Activated T-cell treated with anti-CD3 and anti-CD28 coated beads, Interleukin-2, amount 50 U/mL, for 48 hours (primary cell): ENCODE results near the gene C2orf76.

Experiments used
- DNase-seq, 2 experiments: peaks; one replicate each; pipeline ENCODE4 v3.0.0-alpha.2; 2020

C2orf76 gene

DNA sequence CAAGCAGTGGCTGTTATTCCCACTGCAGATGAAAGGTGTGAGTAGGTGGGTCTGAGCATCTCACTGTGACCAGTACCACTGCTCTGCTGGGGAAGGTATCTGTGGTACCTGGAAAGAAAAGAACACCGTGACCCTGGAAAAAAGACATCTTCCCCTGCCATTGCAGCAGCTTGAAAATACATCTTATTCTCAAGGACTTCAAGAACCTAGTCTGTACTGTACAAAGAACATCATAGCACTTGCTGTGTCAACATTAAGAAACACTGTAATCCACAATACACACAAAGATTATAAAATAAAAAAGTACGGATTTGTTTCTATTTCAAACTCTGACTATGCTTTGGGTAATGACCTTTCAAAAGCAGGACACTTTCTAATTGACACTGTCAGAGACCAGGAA lies 28.9 kb downstream of the C2orf76 start:
- no peak for DNase-seq

DNA sequence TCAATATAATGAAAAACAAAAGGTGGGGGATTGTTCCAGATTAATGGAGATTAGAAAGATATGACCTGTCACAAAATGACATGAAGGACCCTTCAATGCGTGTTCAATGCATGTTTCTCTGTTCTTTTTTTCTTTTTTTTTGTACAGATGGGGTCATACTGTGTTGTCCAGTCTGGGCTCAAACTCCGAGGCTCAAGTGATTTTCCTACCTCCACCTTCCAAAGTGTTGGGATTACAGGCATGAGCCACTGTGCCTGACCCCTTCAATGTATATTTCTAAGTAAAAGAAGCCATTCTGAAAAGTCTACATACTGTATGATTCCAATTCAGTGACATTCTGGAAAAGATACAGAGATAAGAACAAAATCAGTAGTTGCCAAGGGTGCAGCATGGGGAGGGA lies 32.8 kb downstream of the C2orf76 start:
- DNase-seq, result no peak

DNA sequence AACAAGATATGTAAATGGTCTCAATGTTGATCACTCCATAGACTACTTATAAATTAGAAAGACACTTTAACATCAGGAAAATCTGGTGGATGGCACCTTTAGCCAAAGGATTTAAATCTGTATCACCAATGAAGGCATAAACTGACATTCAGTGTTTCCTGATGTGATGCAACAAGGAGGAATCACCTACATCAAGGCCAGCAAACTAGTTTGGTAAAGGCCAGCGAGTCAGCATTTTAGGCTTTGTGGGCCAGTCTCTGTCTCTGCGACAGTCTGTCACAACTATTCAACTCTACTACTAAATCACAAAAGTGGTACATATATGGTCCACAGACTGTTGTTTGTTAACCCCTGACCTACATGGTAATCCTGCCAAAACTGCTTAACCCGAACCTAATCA lies 33.3 kb downstream of the C2orf76 start:
- DNase-seq, result no peak

DNA sequence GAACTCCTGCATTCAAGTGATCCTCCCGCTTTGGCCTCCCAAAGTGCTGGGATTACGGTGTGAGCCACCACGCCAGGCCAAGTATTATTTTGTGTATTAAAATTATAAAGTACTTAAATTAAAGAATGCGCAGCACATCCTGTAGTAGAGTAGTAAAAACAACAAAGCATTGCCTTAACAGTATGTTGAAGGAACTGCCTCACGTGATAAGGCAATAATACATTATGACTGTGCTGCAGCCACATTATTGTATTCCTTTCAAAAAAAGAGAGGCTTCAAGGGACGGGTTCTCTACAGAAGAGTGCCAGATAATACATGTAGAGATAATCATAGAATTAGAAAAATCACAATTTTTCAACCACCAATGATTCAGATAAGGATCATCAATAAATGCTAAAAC lies 33.7 kb downstream of the C2orf76 start:
- DNase-seq, result no peak

DNA sequence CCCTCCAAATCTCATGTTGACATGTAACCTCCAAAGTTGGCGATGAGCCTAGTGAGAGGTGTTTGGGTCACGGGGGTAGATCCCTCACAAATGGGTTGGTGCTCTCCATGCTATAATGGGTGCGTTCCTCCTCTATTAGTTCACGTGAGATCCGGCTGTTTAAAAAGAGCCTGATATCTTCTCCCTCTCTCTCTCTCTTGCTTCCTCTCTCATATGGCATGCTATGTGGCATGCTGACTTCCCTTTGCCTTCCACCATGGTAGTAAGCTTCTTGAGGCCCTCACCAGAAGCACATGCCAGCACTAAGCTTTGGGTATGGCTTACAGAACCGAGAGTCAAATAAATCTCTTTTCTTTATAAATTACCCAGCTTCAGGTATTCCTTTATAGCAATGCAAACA lies 39.2 kb downstream of the C2orf76 start:
- DNase-seq, result no peak

DNA sequence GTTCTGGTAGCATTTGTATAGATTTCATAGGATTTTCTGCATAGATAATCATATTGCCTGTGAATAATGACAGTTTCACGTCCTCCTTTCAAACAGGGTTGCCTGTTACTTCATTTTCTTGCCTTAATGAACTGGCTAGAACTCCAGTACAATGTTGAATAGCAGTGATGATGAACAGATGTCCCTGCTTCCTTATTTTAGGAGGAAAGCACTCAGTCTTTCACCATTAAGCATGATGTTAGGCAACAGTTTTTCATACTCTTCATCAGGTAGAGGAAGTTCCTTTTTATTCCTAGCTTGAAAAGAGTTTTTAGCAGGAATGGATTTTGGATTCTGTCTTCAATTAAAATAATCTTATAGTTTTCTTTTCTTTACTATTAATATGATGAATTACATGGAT lies 39.7 kb downstream of the C2orf76 start:
- DNase-seq, result no peak

DNA sequence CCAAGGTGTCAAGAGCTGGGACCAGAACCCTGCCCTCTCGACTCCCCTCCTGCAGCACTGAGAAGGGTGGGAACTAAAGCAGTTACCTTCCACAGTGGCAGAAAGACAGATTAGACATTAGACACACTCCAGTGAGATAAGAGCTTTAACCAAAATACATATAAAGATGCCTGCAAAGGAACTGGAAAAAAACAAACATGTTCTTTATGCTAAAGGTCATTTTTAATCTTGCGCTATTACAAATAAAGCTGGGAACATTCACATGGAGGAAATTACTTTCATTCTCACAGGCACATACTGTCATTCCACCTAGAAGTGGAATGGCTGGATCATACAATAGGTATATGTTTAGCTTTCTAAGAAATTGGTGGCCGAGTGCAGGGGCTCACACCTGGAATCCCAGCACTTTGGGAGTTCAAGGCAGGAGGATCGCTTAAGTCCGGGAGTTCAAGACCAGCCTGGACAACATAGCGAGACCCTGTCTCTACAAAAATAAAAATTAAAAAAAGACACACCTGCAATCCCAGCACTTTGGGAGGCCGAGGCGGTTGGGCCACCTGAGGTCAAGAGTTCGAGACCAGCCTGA lies 41.9 kb downstream of the C2orf76 start:
- DNase-seq, result no peak

DNA sequence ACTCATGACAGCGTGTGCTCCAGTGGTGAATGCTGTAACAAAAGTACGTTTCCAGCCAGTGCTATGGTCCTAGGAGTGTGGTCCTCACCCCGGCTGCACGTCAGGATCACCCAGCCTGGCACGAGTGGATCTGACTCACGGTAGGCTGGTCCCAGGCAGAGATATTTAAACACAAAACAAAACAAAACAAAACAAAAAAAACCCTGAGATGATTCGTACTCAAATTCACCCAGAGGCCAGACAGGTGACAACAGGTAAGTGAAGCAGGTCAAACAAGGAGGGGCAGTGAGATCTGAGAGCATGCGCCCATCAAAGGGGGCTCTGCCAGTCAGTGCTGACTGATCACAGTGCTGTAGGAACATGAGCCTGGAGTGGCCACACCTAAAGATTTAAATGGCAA lies 43.2 kb downstream of the C2orf76 start:
- no peak for DNase-seq

DNA sequence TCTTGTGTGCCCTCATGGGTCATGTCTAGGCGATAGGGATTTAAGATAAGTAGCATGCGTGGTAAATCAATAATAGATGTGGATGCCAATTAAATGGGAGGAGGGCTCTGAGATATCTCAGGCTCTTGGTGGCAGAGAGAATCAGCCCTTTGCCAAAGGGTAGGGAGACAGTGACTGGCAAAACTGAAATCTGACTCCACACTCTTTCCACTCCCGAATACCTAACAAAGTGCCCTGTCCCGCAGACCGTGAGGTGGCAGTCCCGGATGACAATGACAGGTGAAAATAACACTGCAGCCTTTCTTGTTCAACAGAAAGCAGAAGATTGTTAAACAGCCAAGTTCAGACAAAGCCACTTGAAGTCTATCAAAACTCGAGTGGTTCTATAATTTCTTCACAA lies 47.0 kb downstream of the C2orf76 start:
- DNase-seq, result no peak

DNA sequence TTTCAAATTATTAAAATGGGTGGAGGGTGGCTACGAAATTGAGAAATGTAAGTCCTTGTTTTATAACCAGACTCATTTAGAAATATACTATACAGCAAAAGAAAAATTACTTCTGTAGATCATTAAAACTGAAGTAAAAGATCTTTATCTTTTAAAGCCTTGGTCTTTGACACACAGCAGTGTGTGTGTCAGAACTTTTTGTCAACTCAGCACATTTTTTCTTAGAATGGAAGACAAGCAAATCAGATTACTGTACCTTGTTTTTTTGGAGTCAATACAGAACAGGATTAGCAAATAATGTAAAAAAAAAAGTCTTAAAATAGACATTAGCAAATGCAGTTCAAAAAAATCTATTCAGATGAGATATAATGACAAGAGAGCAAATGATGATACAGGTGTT lies 49.1 kb downstream of the C2orf76 start:
- DNase-seq, result no peak

DNA sequence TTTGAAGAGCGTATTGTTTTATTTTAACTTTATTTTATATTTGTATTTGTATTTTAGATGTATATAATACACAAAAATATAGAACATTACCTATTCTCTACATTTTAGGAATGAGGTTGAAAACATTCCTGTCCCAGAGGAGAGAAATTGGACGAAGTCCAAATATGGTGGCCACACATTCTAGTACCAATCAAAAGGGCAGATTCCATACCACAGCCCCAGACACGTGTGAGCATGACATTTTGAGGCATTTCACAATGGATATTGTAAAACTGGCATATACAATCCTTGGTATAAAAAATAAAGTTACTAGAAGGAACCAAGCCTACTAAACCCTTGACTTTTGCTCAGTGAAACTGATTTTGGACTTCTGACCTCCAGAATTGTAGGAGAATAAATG lies 50.6 kb downstream of the C2orf76 start:
- no peak for DNase-seq

DNA sequence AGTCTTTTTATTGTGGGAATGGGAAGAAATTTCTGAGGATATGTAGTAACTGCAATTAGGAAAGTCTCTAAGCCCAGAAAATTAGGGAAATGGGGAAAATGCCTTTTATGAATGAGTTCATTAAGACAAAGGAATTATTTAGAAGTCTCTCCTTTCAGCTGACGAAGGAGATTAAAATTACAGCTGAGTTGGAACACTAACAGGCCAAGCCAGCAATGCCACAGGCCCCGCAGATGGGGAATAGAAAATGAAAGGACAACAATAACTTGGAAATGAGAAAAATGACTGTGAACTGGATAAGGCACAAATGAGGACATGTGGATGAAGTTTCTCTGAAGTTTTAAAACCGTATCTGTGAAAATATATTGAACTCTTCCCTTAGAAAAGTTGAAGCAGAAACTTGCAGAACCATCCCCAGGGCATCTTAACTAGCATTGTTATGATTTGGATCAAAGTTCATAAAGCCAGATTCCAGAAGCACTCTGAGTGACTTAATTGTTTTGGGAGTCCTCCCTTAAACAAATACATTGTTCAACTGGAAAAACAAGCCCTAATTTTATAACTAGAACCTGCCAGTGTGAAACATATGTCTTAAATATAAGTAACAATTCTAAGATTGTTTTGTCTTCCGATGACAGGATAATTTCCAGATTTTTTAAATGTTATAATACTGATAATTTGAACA lies 51.3 kb downstream of the C2orf76 start:
- no peak for DNase-seq

DNA sequence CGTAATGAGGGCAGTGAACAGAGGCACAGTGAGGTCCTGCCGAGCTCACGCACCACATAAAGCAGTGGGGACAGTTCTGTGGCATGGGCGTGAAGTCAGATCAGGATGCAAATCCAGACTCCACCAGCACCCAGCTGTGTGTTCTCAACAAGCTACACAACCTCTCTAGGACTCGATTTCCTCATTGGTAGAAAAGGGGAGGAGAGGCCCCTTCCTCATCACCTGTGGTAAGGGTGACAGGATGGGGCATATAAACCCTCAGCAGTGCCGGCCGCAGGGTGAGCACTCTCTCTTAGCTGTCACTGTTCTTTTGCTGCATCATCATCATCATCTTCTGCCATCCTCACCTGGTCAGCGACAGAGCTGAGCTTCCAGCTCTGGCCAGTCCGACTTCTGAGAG lies 54.8 kb downstream of the C2orf76 start:
- DNase-seq, result no peak

DNA sequence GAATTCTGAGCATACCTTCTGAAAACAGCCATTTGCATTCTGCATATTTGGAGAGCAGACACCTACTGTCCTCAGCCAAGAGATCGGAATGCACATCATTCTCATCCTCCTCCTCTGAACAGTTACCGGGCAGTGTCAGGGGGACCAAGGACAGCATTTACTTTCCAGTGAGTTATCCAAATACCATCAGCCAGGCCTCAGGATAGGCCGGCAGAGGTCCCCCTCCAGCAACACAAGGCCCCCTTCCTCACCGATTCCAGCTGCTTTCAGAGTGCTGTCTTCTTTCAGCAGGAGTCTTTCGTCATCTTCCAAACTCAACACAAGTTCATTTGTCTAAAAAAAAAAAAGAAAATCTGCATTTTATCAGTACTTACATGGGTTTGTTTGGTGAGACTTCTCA lies 55.3 kb downstream of the C2orf76 start:
- no peak for DNase-seq

DNA sequence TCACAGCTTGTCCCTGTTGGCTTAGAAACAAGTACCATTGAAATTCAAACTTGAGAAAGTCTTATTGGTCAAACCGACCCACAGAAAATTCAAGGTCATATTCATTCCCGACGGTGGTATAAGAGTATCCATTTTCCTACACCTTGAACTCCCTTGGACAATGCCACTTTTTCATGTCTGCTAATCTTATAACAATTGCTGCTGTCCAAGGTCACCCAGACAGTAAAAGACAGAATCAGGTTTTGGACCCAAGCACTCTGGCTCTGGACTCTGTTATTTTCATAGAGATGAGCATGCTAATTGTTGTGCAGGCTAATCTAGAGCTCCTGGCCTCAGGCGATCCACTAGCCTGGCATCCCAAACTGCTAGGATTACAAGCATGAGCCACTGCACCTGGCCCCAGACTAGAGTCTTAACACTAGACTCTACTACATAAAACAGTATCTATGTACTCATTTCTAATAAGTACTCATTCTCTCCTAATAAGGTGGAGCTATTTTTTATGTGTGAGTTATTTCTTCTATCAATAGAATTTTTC lies 57.8 kb downstream of the C2orf76 start:
- no peak for DNase-seq

DNA sequence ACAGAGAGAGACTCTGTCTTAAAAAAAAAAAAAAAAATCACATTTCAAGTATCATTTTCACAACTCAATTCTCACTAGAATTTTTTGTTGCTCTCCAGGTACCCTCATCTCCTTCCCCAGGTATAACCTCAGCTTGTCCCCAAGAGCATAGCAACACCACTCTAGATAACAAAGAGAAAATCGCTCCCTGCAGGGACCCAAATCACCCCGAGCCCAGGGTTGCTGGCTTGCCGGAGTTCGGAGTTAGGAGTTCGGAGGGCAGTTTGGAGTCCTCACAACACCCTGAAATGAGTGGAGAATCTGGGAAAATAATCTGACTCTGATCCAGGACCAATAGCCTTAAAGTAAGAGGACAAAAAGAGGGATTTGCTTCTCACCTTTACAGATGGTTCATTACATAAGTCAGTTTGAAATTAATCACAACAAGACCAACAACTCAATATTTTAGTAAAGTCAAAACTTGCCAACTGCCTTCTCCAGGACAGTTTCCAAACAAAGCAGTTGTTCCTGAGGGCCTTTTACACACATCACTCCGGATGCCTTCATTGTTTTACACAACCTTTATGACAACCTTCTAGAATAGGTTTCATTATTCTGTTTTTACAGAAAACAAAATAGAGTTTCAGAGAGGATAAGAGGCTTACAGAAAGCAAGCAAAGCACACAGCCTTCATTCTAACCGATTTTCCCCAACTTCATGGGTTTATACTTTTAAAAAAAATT lies 59.1 kb downstream of the C2orf76 start:
- DNase-seq, result no peak

DNA sequence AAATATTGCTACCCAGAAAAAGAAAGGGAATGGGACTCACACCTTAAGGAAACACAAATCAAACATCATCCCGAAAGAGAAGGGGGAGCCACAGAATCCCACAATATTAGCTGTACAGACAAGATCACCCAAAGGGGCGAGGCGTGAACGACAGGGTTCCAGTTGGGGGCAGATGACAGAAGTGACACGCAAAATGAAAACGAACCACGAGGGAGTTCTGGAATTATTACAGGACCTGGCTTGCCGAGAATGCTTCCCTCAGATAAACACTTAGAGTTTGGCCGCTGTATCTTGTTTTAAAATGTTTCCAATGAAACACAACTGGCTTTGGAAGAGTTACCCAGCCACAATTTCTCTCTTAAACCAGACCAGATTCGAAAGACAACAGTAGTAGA lies 60.4 kb downstream of the C2orf76 start:
- no peak for DNase-seq

DNA sequence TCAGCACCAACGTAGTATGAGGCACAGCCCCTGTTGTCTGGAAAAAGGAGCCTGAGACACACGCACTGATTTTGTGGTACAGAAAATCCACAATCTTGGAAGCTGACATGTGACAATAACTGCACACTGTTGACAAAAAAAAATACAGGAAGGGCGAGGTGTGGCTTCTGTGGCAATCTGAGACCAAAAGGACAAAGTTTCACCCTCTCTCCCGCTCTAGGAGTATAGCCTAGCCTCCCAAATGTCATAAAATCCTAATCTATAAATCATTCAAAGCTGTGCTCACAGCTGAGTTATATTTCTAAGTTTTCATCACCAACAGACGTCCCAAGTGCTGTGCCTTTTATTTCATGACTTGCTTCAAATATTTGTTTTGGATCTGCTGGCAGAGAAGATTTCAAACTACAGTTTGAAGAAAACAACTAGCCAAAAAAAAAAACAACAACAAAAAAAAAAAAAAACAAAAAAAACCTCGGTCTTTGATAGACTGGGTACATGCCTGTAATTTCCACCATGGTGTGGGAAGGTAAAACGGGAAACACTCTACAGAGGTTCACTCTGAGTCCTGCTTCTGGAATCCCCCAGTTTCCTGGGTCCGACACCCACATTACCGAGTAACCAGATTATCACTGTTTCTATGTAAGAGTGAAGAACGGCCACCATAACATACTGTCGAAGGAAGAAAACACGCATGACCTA lies 61.0 kb downstream of the C2orf76 start:
- no peak for DNase-seq

DNA sequence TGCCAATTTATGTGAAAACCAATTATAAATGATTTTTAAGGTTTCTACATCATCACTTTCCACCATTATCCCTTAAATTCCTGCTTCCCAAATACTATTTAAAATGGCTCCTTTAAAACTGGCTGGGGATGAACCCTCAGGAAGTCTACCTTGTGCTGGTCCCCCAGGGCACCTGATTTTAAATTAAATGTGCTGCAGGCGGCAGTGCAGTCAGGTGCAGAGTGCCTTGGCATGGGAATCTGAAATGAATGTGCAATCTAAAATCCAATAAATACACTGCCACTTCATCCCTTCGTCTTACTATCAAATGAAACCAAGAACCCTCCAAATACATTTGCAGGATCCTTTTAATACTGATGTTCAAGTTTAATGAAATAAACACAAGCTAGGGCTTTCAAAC lies 61.8 kb downstream of the C2orf76 start:
- DNase-seq, result no peak

DNA sequence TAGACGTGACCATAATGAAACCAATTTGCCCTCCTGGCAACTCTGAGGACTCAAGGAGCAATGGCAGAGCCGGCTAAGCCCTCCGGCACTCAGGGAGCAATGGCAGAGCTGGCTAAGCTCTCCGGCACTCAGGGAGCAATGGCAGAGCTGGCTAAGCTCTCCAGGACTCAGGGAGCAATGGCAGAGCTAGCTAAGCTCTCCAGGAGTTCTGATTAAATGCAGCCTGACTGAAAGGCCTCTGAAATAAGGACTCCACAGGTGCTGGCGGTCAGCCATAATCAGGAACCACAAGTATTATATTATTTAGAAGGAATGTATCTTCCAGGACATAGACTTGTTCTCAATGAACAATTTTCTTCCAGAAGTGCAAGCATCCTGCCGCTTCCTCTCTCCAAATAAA lies 65.2 kb downstream of the C2orf76 start:
- no peak for DNase-seq

DNA sequence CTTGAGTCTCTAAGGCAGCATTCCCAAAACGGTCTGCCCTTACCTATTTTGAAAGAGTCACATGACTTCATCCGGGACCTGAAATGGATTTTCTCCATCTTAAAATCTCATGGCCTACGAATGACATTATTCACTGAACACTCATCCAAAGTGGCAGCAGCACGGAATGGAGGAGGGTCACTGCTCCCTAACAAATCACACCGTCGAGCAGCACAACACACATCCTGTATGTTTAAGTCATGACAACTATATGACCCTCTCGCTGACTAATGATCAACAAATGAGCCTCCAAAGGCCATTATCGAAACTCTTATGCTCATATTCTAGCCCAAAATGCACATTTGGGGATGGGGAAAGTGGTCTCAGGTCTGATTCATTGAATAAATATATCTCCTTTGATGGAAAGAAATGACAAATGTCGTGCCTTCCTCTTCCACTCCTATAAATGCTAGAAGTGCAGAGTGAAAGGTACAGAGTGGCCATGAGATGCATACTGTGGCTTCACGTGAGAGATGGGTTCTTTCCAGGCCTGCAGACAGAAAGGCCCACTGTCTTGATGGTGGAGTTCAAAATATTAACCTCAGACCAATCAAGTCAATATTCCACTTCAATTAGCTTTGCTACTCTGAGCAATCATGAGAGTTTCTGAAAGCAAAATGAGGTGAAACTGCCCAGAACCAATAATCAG lies 70.8 kb downstream of the C2orf76 start:
- no peak for DNase-seq

DNA sequence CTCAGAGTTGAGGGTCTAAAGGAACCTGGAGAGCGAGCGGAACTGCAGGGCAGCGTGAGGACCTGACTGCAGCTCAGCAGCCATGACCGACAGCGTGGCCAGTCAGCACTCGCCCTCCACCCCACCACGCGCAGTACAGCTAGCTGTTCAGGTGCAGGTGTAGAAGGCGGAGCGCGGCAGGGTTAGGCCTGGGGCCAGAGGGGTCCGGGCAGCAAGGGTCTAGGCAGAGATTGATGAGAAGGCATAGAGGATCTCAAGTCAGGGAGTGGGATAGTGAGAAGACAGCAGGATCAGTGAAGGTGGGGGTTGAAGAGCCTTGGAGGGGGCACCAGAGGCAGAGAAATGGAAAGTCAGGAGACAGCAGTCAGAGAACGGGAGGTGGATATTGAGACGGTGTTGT lies 72.0 kb downstream of the C2orf76 start:
- no peak for DNase-seq

DNA sequence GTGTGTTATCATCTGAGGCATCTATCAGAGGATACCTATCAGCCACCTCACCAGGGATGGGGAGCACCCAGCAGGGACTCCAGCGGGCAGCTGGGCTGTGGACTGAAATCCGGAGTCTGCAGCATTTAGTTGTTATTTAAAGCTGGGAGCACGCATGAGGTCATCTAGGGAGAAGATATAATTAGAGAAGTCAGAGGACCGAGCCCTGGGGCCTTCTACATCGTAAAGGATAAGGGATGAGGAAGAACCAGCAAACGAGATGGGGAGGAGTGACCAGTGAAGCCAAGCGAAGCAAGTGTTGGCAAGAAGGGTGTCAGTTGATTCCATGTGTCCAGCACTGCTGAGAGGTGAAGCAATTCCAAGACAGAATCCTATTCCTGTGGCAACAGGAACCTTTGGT lies 72.7 kb downstream of the C2orf76 start:
- no peak for DNase-seq
